GM19372 (cell line): ENCODE measurements around the gene UBE2J2.

Experiments used
- ATAC-seq: cut with Tn5 transposase; IDR thresholded peaks from one replicate; pipeline ENCODE4 v1.9.1; 2021; ENCODE audit warnings: mild to moderate bottlenecking, low read depth, moderate library complexity; ENCODE audit not compliant: unreplicated experiment

The UBE2J2 gene

GRCh38 chr1:1216770-1217620 lies 56.7 kb downstream of the UBE2J2 start:
- no peak for ATAC-seq

GRCh38 chr1:1215881-1216605 lies 57.6 kb downstream of the UBE2J2 start:
- no peak for ATAC-seq

GRCh38 chr1:1215080-1215676 lies 58.5 kb downstream of the UBE2J2 start:
- ATAC-seq: no peak

GRCh38 chr1:1213345-1214265 lies 60.0 kb downstream of the UBE2J2 start, which contains the start of gene TNFRSF4:
TNFRSF4 (minus strand) TSS chr1:1214153; CDS start chr1:1214127, 26 bp downstream.
- ATAC-seq: no peak

- no peak for ATAC-seq
Observed at GRCh38 chr1:1212780-1213344, 60.8 kb downstream of the UBE2J2 start.

- no peak for ATAC-seq
Observed at GRCh38 chr1:1211541-1212441, 61.9 kb downstream of the UBE2J2 start.

- ATAC-seq: no peak
Observed at GRCh38 chr1:1210726-1211540, 62.7 kb downstream of the UBE2J2 start.

- no peak for ATAC-seq
Observed at GRCh38 chr1:1208713-1209433, 64.8 kb downstream of the UBE2J2 start.

GRCh38 chr1:1207571-1207892 lies 66.1 kb downstream of the UBE2J2 start:
- no peak for ATAC-seq

GRCh38 chr1:1206966-1207531 lies 66.6 kb downstream of the UBE2J2 start:
- ATAC-seq: no peak

- no peak for ATAC-seq
Observed at GRCh38 chr1:1206376-1206965, 67.2 kb downstream of the UBE2J2 start, which contains the start of gene TNFRSF18. TNFRSF18 (minus strand) TSS chr1:1206592; CDS start chr1:1206571, 21 bp downstream.

- ATAC-seq: no peak
Observed at GRCh38 chr1:1205769-1206375, 67.8 kb downstream of the UBE2J2 start.

- no peak for ATAC-seq
Observed at GRCh38 chr1:1204998-1205768, 68.5 kb downstream of the UBE2J2 start.

- ATAC-seq: no peak
Observed at GRCh38 chr1:1204425-1204920, 69.2 kb downstream of the UBE2J2 start.
